ENCODE measurements around the gene SCIMP.

SCIMP gene

DNA sequence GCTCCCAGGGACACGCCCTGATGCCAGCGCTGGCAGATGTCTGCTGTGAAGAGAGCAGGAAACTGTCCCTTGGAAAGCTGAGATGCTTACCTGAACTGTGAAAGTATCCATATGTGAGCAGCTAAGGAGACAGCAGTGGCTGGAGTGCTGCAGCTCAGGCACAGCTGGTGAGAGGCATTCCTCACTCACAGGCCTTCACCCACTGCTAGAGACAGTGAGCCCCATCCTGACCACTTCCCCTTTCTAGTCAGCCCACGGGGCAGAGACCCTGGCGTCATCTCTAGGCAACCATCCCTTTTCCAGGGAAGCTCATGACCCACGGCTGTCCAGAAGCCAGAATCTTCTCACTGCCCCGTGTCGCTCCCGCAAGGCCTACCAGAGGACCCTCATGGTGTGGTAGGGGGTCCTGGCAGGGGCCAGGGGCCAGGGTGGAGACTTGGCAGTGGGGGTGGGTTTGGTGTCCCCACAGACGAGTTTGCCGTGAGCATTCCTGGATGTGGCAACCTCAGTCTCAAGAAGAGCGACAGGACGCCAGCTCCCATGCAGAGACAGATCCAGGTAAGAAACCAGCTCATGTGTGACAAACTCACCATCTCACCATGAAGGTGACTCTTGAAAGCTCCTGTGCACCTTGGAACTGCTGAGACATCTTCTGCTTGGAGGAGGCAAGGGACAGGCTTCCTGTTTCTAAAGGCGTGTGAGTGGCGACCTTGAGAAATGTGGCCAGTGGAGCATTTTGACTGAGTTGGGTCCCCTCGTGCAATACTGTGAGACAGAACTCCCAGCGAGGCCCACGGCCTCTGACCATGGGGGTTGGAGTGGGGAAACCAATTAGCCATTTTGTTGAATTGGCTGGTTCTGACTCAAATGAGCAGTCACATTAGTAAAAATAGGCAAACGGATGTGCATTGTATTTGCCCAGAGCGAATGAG is at the start of gene SCIMP:
SCIMP (minus strand) TSS at position 216 of the 932 bp plus-strand sequence; CDS start at position 111, 105 bp downstream.
- Mint-ChIP-seq H3K4me1 (peaks cover 54 to 75% of the 10 kb centered on the region in 2 donors), H3K4me3 (peak within 1 kb of the TSS; percentile 82 to 94), H3K27ac (peak within 1 kb of the TSS; percentile 98), H3K27me3 (no peaks in the 10 kb centered on the region), H3K9me3 (peaks cover 7 to 13% of the 10 kb centered on the region in 2 donors), H3K36me3 (peaks cover 39 to 75% of the 10 kb centered on the region in 2 donors)
- ATAC-seq (replicated peaks): peak; percentile 89 to 91
- DNase-seq: peak; percentile 75

DNA sequence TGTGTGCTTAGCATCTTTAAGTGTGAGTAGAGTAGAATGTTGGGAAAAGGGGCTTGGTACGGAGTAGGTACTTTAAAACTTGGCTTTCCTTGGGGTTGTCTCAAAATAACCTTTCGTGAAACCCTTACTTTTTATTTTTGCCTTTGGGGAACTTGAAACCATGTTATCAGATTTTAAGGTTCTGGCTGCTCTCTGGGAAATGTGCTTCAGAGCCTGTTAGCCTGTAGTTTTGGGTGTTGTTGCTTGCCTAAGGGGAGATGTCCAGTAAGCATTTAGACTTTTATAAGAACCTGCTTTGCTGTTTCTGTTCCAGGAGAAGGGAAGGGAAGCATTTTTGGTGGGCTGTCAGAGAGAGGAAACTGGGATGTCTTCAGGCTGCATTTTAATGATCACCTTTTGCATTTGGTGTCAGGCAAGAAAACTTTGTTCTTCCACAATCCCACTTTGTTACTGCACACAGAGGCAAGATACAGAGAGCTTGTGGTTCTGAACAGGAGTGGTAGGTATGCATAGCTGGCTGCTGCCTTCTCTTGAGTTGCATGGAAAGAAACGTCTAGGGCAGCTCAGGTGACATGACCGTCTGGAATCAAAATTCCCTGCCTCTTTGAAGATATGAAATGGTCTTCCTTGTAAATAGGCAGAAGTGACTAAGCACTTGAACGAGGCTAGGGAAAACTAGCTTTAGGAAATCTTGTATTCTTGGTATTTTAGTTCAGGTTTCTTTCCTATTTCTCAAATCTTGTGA is 49.1 kb upstream of the SCIMP start:
- H3K27me3 Mint-ChIP-seq: no peaks in the 10 kb centered on the region
- no peaks in the 10 kb centered on the region for H3K9me3 Mint-ChIP-seq
- peak overlapping the region; percentile 69 for H3K27ac Mint-ChIP-seq
- no peak for DNase-seq
- peaks cover 24 to 55% of the 10 kb centered on the region in 2 donors for H3K4me1 Mint-ChIP-seq
- no peak for ATAC-seq (replicated peaks)
- peaks cover 12 to 25% of the 10 kb centered on the region in 2 donors for H3K36me3 Mint-ChIP-seq
- H3K4me3 Mint-ChIP-seq: peak overlapping the region; percentile 87 to 90

GRCh38 chr17:5282642-5283217 is 48.1 kb upstream of the SCIMP start:
- DNase-seq: peak; percentile 11
- peak overlapping the region; percentile 87 to 90 for H3K4me3 Mint-ChIP-seq
- peak; percentile 56 to 63 for ATAC-seq (replicated peaks)
- peaks cover 7 to 20% of the 10 kb centered on the region in 2 donors for H3K36me3 Mint-ChIP-seq
- H3K9me3 Mint-ChIP-seq: no peaks in the 10 kb centered on the region
- H3K27ac Mint-ChIP-seq: peak overlapping the region; percentile 93
- H3K4me1 Mint-ChIP-seq: peaks cover 17 to 44% of the 10 kb centered on the region in 2 donors
- no peaks in the 10 kb centered on the region for H3K27me3 Mint-ChIP-seq

DNA sequence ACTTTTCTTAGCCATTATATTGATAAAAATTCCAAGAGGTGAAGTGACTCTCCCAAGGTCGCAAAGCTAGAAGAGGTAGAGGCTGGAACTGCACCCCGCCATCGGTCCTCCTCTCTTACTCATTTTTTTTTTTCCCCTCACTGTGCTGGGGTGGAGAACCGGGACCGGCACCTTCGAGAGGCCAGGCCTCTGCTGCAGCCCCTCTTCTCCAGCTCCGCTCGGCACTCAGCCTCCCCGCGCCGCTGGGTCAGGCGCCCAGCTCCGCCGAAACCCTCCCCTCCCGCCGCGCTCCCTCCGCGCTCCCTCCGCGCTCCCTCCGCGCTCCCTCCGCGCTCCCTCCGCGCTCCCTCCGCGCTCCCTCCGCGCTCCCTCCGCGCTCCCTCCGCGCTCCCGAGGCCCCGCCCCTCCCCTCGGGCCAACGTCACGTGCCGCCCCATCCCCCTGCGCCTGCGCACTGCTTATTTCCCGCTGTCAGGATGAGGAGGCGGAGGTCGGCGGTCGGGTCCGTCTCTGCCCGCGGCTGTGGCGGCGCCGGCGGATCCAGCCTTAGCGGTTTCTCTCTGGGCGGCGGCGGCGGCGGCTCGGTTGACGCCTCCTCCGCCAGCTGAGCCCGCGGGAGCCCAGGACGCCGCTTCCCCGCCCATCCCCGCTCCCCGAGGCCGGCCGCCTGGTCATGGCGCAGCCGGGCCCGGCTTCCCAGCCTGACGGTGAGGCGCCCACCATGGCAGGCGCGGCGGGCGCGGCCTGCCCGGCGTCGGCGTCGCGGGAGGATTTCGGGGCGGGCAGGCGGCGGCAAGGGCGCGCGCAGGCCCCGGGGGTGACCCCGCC is 47.4 kb upstream of the SCIMP start, which contains the start of gene RABEP1:
RABEP1 (plus strand) TSS at position 471 of the 828 bp plus-strand sequence; CDS start at position 674, 203 bp downstream.
- no peaks in the 10 kb centered on the region for H3K9me3 Mint-ChIP-seq
- peak; percentile 79 to 83 for ATAC-seq (replicated peaks)
- no peaks in the 10 kb centered on the region for H3K27me3 Mint-ChIP-seq
- peaks cover 6 to 19% of the 10 kb centered on the region in 2 donors for H3K36me3 Mint-ChIP-seq
- H3K4me1 Mint-ChIP-seq: peaks cover 16 to 37% of the 10 kb centered on the region in 2 donors
- peak within 1 kb of the TSS; percentile 93 for H3K27ac Mint-ChIP-seq
- peak within 1 kb of the TSS; percentile 87 to 90 for H3K4me3 Mint-ChIP-seq
- DNase-seq: peak; percentile 88

DNA sequence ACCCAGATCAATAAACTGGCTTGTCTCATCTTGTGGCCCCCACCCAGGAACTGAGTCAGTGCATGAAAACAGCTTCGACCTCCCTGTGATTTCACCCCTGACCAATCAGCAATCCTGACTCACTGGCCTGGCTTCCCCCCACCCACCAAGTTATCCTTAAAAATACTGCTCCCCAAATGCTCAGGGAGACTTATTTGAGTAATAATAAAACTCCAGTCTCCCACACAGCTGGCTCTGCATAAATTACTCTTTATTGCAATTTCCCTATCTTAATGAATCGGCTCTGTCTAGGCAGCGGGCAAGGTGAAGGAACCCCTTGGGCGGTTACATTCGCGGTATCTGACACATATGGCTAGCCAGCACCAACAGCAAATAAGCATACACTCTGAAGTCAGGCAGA is 37.7 kb upstream of the SCIMP start:
- Mint-ChIP-seq H3K27ac (peak overlapping the region; percentile 57), H3K9me3 (no peaks in the 10 kb centered on the region), H3K4me1 (peaks cover 5 to 6% of the 10 kb centered on the region in 2 donors), H3K36me3 (peaks cover 0 to 3% of the 10 kb centered on the region in 2 donors), H3K4me3 (peak overlapping the region in 1 of 2 donors; percentile 39), H3K27me3 (no peaks in the 10 kb centered on the region)
- ATAC-seq (replicated peaks) (peak; percentile 27 to 68), DNase-seq (no peak)

GRCh38 chr17:5269241-5269960 is 34.7 kb upstream of the SCIMP start:
- Mint-ChIP-seq H3K27ac (no peak overlapping the region), H3K27me3 (no peaks in the 10 kb centered on the region), H3K4me1 (peaks cover 5 to 6% of the 10 kb centered on the region in 2 donors), H3K4me3 (no peak overlapping the region), H3K36me3 (peaks cover 0 to 3% of the 10 kb centered on the region in 2 donors), H3K9me3 (no peaks in the 10 kb centered on the region)
- no peak for ATAC-seq (replicated peaks)
- DNase-seq: no peak

- H3K4me1 Mint-ChIP-seq: peaks cover 0 to 4% of the 10 kb centered on the region in 2 donors
- H3K27ac Mint-ChIP-seq: no peak overlapping the region
- DNase-seq (no peak), ATAC-seq (replicated peaks) (no peak)
- H3K27me3 Mint-ChIP-seq: no peaks in the 10 kb centered on the region
- no peaks in the 10 kb centered on the region for H3K36me3 Mint-ChIP-seq
- no peak overlapping the region for H3K4me3 Mint-ChIP-seq
- H3K9me3 Mint-ChIP-seq: no peaks in the 10 kb centered on the region
These were observed 30.2 kb upstream of the SCIMP start for GRCh38 chr17:5264893-5265292.

DNA sequence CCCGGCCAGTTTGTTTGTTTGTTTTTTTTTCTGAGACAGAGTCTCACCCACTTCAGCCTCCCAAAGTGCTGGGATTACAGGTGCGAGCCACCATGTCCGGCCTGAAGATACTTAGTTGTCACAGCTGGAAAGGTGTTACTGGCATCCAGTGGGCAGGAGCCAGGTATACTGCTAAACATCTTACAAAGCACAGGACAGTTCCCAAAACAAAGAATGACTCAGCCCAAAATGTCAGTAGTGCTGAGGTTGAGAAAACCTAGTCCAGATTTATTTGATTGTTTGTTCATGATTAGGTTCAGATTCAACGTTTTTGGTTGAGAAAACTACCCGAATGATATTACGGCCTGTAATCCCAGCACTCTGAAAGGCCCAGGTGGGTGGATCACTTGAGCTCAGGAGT is 28.8 kb upstream of the SCIMP start:
- Mint-ChIP-seq H3K36me3 (peaks cover 0 to 4% of the 10 kb centered on the region in 2 donors), H3K27ac (no peak overlapping the region), H3K4me1 (peaks cover 5 to 14% of the 10 kb centered on the region in 2 donors), H3K4me3 (no peak overlapping the region), H3K27me3 (no peaks in the 10 kb centered on the region), H3K9me3 (no peaks in the 10 kb centered on the region)
- DNase-seq (no peak), ATAC-seq (replicated peaks) (no peak)

DNA sequence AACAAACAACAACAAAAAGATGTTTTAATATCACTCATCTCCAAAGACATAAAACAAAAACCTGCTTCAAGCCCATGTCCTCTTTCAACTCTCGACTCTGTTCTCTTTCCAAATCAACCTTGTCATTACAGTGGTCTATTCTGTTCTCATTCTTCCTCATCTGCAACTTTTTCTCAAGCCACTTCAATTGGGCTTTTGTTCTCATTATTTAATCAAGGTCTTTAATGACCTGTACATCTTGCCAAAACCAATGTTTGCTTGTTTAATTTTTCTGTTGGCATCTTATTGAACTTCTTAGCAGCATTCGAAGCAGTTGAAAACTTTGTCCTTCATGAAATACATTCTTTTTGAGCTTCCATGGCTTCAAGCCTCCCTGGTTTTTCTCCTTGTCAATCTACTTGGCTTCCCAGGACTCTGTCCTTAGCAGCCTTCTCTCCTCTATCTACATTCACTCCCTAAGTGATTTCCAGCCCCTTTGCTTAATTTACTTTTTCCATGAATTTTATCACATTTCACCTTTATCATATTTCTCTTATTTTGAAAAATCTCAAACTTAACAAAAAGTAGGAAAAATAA is 27.8 kb upstream of the SCIMP start:
- Mint-ChIP-seq H3K4me1 (peaks cover 12 to 19% of the 10 kb centered on the region in 2 donors), H3K9me3 (no peaks in the 10 kb centered on the region), H3K36me3 (peaks cover 0 to 6% of the 10 kb centered on the region in 2 donors), H3K27ac (no peak overlapping the region), H3K27me3 (no peaks in the 10 kb centered on the region), H3K4me3 (no peak overlapping the region)
- DNase-seq (no peak), ATAC-seq (replicated peaks) (no peak)

DNA sequence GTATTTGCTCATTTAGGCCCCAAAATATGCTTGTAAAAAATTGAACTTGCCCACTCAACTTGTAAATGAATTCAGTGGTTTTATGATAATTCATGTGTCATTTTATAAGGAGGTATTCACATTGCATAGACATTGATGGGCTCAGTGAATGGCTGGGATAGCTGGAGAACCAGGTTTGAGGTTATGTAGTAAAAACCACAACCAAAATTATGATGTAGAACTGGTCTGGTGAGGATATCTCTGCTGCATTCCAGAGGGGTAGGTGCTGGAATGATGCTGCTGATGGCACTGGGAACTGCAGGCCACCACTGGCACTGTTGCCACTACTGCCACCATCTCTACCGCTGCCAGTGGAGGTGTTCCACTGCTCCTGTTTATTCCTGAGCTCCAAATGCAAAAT is 25.9 kb upstream of the SCIMP start:
- no peak for ATAC-seq (replicated peaks)
- DNase-seq: no peak
- no peak overlapping the region for H3K4me3 Mint-ChIP-seq

DNA sequence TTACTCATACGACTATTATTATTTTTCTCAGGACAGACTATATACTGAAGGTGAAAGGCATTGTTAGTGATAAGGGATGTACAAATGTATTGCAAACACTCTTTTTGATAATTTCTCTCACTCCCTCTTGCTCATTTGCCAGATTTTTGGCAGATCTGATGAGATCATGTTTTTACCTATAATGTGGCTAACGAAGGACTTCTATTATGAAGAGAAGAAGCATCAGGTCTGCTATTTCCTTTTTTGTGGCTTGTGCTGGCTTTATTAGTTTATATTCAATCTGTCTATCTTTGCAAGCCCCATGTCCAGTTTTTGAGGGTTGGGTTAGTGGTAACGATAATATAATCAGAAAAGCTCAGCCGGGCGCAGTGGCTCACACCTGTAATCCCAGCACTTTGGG is 22.5 kb upstream of the SCIMP start:
- no peak overlapping the region for H3K4me3 Mint-ChIP-seq
- H3K9me3 Mint-ChIP-seq: no peaks in the 10 kb centered on the region
- no peaks in the 10 kb centered on the region for H3K27me3 Mint-ChIP-seq
- peaks cover 2 to 9% of the 10 kb centered on the region in 2 donors for H3K36me3 Mint-ChIP-seq
- DNase-seq (no peak), ATAC-seq (replicated peaks) (no peak)
- peaks cover 35 to 47% of the 10 kb centered on the region in 2 donors for H3K4me1 Mint-ChIP-seq
- no peak overlapping the region for H3K27ac Mint-ChIP-seq

More for the DNA sequence above, 25.9 kb upstream of the SCIMP start:
- Mint-ChIP-seq H3K36me3 (peaks cover 2 to 9% of the 10 kb centered on the region in 2 donors), H3K27me3 (no peaks in the 10 kb centered on the region), H3K27ac (no peak overlapping the region), H3K4me1 (peaks cover 26% of the 10 kb centered on the region in 2 donors), H3K9me3 (no peaks in the 10 kb centered on the region)

GRCh38 chr17:5254903-5255521 is 20.4 kb upstream of the SCIMP start:
- DNase-seq: peak; percentile 51
- peak overlapping the region; percentile 84 for H3K27ac Mint-ChIP-seq
- H3K4me1 Mint-ChIP-seq: peaks cover 35 to 48% of the 10 kb centered on the region in 2 donors
- ATAC-seq (replicated peaks): peak; percentile 93 to 94
- no peaks in the 10 kb centered on the region for H3K27me3 Mint-ChIP-seq
- H3K36me3 Mint-ChIP-seq: peaks cover 2 to 9% of the 10 kb centered on the region in 2 donors
- H3K9me3 Mint-ChIP-seq: no peaks in the 10 kb centered on the region
- H3K4me3 Mint-ChIP-seq: peak overlapping the region; percentile 62 to 76
